PFSK-1 (cell line): Measurements from ENCODE around the gene RPUSD4.

Experiments used
- POLR2AphosphoS5 ChIP-seq: IDR thresholded peaks from 2 replicates; pipeline ENCODE4 v1.6.1; 2012; ENCODE audit warnings: low read depth, mild to moderate bottlenecking, control low read depth, low read length, moderate library complexity
- TAF1 ChIP-seq: IDR thresholded peaks from 2 replicates; pipeline ENCODE4 v1.6.1; 2012; ENCODE audit warnings: low read length, control low read depth, borderline replicate concordance; ENCODE audit not compliant: insufficient read depth
- TF ChIP-seq, protein P1 (sequence below), 2 experiments: IDR thresholded peaks; 2 replicates each; pipeline versions ENCODE4 v1.6.1 to v1.8.0; 2011 to 2012; ENCODE audit warnings: low read depth in 2 of 2, low read length in 2 of 2, control low read depth in 1 of 2, inconsistent platforms in 1 of 2, mild to moderate bottlenecking in 1 of 2, moderate library complexity in 1 of 2; ENCODE audit not compliant: insufficient read depth in 1 of 2

DNA sequence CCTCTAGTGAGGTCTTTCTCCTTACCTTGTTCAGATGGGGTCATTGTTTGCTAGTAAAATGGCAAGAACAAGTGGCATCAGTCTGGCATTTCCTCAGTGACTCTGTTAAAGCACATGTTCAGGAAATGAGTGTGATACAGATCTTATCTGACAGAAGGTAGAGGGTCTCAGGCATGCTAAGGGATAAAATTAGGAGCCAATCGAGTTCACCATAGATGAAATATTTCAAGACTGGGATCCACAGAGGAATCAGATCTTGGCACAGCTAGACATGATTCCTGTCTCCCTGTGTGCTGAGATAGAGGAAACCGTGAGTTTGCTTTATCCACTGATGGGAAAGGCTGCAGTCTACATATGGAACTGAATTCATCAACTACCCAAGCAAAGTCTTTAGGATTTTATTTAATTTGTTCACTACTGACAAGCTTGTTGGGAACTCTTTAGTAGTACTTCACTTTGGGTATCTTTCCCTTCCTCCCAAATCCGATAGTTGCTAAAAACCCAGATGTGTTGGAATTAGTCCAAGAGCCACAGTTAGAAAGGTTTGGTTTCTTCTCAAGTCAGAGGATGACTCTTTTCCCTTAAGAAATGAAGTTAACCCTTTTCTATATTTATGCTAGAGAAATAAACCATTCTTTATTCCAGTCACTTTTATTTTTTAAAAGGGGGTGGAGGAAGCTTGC is 18.5 kb upstream of the RPUSD4 start:
- TF ChIP-seq POLR2AphosphoS5 (no peak), TAF1 (no peak)
- TF ChIP-seq, protein P1, sequence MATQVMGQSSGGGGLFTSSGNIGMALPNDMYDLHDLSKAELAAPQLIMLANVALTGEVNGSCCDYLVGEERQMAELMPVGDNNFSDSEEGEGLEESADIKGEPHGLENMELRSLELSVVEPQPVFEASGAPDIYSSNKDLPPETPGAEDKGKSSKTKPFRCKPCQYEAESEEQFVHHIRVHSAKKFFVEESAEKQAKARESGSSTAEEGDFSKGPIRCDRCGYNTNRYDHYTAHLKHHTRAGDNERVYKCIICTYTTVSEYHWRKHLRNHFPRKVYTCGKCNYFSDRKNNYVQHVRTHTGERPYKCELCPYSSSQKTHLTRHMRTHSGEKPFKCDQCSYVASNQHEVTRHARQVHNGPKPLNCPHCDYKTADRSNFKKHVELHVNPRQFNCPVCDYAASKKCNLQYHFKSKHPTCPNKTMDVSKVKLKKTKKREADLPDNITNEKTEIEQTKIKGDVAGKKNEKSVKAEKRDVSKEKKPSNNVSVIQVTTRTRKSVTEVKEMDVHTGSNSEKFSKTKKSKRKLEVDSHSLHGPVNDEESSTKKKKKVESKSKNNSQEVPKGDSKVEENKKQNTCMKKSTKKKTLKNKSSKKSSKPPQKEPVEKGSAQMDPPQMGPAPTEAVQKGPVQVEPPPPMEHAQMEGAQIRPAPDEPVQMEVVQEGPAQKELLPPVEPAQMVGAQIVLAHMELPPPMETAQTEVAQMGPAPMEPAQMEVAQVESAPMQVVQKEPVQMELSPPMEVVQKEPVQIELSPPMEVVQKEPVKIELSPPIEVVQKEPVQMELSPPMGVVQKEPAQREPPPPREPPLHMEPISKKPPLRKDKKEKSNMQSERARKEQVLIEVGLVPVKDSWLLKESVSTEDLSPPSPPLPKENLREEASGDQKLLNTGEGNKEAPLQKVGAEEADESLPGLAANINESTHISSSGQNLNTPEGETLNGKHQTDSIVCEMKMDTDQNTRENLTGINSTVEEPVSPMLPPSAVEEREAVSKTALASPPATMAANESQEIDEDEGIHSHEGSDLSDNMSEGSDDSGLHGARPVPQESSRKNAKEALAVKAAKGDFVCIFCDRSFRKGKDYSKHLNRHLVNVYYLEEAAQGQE (IDR thresholded peaks at IDR 0.05; ENCODE audit: insufficient read depth in 1 of 2, low read depth in 2 of 2, low read length in 2 of 2) = no peak
